HG03280 (cell line): ENCODE data around the gene ZNF841.
"Not testable (repeated sequence)": the region's sequence is repeated elsewhere in the genome, so short reads cannot be mapped to it uniquely, and the experiment has no call there.

ENCODE experiments used
- ATAC-seq: cut with Tn5 transposase; IDR thresholded peaks from one replicate; pipeline ENCODE4 v1.9.1; 2021; ENCODE audit warnings: mild to moderate bottlenecking, moderate library complexity; ENCODE audit not compliant: unreplicated experiment

ZNF841 gene

DNA sequence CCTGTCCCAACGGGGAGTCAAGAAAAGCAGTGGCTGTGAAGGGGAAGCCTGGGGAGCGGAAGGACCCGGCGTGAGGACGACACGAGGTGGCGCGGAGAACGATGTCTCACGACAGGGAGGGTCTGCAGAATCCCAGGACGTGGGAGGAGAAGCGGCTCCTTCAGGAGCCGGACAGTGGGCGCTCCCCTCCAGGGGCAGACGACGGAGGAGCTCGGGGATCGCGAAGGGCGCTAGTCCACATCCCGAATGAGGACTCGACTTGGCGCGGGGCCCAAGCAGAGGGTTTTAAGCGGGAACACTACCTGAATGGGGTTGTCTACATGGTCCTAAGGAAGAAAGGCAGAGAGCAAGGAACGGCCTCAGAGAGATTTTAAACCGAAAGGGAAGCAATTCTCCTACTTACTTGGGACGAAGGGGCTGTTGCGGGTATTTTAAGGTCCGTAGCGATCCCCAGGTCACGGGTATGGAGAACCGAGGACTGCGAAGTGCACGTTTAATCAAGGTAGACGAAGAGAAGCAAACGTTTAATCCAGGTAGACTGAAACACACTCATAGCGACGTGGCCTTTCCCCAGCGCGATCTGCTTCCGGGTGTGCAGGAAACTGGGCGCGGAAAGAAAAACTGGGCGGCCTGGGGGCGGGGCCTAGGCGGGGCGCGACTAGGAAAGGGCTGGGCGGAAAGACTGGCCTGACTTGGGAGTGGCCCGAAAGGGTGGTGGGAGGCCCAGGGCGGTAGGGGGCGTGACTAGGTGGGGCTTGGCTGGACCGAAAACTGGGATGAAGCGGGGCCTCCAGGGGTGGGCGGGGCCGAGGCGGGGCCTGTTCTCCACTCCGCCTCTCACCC is at the start of gene ZNF841:
Gene ZNF841, minus strand, starts transcription at position 594 of the 843 bp plus-strand sequence. CDS start 10,964 bp downstream, outside the sequence.
- peak; percentile 44 for ATAC-seq

- no peak for ATAC-seq
Measured at GRCh38 chr19:52142001-52142595, 46.5 kb upstream of the ZNF841 start.

DNA sequence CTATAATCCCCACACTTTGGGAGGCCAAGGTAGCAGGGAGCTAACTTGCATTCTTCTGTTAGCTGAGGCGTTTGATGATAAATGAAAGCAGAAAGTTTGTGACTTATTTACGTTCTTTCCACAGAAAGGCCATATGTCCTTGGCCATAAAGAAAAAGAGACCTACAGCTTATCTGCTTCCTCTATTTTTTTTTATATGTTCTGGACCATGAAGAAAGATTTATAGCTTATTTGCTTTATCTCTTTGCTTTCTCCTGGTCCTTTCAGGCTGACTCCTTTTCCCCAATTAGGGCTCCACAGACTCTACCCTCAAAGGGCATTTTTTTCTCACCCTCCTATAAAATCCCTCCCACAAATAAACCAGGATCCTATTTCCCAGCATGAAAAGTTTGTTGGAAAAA is 45.6 kb upstream of the ZNF841 start:
- ATAC-seq, result no peak

DNA sequence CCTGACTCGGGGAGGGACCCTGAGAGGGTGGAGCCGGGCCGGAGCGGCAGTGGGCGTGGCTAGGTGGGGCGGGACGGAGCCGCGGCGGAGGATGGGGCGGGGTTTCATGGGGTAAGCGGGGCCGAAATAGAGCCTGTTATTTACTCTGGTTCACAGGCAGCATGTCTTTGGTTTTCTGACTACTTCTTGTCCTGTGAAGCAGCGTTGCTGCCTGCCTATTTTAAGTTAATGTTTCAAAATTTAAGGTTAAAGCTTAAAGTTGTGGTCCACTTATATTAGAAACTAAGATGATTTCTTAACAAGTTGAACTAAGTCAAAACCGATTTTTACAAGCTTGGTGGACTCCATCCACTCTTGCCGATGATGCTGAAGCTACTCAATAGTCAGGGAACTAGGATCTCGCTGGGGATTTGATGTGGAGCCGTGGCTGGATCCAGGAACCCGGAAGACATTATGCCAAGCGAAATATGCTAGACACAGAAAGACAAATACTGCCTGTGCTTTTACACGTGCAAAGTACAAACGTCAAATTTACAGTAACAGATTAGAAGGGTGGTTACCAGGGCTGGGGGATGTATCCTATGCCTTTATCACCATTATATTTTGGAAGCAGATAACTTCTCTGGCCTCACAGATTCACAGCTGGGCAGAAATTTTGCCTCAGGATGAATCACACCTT is 44.6 kb upstream of the ZNF841 start:
- peak; percentile 98 for ATAC-seq

DNA sequence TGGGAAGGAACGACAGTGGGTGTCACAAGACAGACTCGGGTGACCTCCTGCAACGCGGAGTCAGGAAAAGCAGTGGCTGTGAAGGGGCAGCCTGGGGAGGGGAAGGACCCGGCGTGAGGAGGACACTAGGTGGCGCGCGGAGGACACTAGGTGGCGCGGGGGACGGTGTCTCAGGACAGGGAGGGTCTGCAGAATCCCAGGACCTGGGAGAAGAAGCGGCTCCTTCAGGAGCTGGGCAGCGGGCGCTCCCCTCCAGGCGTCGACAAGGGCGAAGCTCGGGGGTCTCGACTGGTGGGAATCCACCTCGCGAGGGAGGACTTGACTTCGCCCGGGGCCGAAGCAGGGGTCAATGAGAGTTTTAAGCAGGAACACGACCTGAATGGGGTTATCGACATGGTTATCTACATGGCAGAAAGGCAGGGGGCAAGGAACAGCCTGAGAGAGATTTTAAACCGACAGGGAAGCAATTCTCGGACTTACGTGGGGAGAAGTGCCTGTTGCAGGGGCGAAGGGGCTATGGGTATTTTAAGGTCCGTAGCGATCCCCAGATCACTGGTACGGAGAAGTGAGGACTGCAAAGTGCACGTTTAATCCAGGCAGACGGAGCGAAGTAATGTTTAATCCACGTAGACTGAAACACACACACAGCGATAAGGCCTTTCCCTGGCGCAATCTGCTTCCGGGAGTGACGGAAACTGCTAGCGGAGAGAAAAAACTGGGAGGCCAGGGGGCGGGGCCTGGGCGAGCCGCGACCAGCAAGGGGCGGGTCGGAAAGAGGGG is 43.9 kb upstream of the ZNF841 start, which contains the start of gene ZNF616:
Gene ZNF616, minus strand, starts transcription at position 687 of the 780 bp plus-strand sequence. CDS start 9,426 bp downstream, outside the sequence.
- peak; percentile 59 for ATAC-seq

DNA sequence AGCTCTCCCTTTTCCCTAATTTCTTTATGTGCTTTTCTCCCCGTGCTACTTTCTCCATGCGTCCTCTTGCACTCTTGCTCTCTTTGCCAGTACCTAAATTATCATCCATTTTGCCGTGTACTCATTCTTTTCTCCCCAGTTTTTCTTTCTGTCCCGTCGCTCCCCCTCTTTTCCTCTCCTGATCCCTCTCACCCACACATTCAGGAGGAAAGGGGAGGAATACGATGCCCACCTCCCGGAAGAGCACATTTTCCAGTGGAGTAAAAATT is 43.4 kb upstream of the ZNF841 start:
- ATAC-seq, result no peak

DNA sequence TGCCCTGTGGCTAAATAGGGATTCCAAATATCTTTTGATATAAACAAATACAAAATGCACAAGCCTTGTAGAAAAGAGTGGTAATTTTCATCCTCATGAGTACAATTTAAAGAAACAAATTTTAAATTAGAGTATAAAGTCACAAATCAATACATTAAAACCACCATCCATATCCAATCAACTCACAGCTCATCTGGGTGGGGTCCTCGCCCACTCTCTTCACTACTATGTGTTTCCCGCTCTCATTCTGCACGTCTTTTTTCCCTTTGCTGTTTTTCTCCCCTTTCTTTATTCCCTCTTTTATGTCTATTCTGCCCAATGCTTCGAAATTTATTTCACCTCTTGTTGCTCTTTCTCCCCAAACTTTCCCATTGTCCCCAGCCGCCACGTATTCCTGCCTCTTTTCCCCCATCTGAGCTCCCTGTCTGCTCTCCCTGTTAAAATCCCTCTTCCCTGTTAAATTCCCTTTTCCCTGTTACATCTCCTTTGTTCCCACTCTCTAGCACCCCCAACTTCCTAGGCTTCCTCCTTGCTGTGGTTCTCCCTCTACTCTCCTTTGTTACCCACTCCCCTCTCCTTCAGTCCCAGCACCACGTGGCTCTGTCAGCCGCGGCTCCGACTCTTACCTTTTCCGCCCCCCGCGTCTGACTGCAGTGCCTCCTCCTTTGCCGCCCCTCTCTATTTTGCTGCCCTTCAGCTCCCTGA is 42.9 kb upstream of the ZNF841 start:
- no peak for ATAC-seq

- ATAC-seq, result no peak
Measured at GRCh38 chr19:52120286-52120685, 24.7 kb upstream of the ZNF841 start.

DNA sequence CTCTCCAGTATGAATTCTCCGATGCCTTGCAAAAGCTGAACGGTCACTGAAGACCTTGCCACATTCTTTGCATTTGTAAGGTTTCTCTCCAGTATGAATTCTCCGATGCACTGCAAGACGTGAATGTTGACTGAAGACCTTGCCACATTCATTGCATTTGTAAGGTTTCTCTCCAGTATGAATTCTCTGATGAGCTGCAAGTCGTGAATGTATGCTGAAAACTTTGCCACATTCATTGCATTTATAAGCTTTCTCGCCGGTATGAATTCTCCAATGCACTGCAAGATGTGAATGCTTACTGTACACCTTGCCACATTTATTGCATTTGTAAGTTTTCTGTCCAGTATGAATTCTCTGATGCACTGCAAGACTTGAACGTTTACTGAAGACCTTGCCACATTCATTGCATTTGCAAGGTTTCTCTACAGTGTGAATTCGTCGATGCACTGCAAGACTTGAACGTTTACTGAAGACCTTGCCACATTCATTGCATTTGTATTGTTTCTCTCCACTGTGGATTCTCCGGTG is 20.0 kb upstream of the ZNF841 start:
- no peak for ATAC-seq

- no peak for ATAC-seq
Measured at GRCh38 chr19:52114691-52115090, 19.1 kb upstream of the ZNF841 start.

DNA sequence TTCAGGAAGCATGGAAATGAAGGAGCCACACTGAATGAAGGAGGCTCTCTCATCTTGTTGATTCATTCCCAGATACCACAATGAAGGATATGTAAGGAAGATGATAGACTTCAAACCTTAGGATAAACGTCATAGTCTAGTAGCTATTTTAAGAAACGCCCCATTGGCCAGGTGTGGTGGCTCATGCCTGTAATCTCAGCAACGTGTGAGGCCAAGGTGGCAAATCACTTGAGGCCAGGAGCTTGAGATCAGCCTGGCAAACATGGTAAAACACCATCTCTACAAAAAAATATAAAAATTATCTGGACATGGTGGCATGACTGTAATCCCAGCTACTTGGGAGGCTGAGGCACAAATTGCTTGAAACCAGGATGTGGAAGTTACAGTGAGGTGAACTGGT is 17.1 kb upstream of the ZNF841 start:
- ATAC-seq, result no peak

DNA sequence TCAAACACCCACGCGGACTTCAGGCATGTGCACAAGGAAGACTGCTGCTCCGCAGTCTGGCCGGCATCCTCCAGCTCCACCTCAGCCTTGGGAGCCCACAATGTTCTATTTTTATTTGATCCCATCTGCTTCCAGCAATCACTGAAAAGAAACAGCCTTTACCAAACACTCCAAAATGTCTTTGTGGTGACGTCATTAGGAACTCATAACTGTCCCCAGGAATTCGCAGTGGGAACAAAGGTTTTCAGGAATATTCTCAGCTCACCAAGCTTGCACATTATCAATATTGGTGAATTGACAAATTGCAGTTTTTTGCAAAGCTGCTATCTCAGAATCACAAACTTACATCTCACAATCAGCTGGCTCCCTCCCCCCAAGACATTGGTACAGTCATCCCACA is 15.2 kb upstream of the ZNF841 start:
- no peak for ATAC-seq

DNA sequence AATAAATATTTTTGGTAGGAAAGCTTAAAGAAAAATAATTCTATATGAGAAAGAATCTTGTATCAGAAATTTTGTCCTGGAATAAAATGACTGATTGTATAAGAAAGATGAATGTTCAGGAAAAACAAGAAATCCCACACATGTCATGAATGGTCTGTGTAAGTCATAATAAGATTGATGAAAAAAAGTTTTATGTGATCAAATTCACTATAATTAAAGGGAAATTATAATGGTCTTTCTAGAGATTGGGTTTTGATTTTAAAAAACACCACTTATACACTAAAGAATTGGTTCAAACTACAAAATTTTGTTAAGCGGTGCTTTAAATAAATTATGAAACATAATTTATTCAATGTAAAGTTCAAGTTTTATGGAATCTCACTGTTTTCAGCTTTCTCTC is 7.2 kb upstream of the ZNF841 start:
- no peak for ATAC-seq

DNA sequence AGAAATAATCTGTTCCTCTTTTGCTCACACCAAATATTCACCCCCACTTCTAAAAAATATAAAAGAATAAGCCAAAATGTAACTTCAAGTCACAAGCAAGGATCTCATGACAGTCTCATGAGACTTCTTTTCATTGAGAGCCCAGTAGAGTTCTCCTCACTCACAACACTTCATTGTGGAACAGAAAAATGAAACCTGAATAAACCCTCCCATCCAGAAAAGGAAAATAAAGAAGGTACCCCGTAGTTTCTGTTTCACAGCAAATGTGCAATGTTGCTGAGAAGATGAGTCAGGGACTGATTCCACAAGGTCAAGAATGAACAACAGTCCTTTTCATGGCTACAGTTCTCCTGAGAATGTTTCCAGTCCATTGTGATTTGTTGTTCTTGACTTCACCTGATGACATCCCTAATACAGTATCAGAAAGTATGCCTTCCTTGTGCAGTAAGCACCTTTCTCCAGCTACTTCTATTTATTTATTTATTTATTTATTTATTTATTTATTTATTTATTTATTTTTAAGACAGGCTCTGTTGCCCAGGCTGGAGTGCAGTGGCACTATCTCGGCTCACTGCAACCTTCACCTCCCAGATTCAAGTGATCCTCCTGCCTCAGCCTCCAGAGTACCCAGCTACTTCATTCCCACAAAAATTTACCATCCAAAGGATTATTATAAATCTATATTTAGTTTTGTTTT is 6.4 kb upstream of the ZNF841 start:
- ATAC-seq, result no peak

GRCh38 chr19:52099497-52100138 is 4.1 kb upstream of the ZNF841 start:
- ATAC-seq, result no peak

- ATAC-seq, result not testable (repeated sequence)
Measured at GRCh38 chr19:52096416-52096815, 851 bp upstream of the ZNF841 start.

DNA sequence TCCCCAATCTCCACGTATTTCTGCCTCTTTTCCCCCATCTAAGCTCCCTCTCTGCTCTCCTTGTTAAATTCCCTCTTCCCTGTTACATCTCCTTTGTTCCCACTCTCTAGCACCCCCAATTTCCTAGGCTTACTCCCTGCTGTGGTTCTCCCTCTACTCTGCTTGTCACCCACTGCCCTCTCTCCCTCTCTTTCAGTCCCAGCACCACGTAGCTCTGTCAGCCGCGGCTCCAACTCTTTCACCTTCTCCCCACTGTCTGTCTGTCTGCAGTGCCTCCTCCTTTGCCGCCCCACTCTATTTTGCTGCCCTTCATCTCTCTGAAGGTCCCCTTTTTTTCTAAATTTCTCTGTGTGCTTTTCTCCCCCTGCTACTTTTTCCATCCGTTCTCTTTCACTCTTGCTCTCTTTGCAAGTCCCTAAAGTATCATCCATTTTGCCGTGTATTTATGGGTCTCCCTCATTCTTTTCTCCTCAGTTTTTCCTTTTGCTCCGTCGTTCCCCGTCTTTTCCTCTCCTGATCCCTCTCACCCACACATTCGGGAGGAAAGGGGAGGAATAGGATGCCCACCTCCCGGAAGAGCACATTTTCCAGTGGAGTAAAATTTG is 937 bp downstream of the ZNF841 start:
- ATAC-seq, result no peak

DNA sequence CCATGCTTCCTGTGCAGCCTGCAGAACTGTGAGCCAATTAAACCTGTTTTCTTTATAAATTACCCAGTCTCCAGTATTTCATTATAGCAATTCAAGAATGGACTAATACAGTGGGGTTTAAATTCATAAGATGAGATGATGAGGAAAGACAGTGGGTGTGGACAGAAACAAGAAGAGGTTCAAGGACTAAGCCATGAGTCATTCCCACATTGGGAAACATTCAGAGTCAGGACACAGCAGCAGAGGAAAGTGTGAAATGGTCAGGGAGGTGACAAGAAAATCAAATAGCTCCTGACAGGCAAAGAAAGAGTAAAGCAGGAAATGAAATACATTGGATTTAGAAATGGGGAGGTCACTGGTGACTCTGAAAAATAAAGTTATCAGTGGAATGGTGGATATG is 9.1 kb downstream of the ZNF841 start:
- no peak for ATAC-seq

DNA sequence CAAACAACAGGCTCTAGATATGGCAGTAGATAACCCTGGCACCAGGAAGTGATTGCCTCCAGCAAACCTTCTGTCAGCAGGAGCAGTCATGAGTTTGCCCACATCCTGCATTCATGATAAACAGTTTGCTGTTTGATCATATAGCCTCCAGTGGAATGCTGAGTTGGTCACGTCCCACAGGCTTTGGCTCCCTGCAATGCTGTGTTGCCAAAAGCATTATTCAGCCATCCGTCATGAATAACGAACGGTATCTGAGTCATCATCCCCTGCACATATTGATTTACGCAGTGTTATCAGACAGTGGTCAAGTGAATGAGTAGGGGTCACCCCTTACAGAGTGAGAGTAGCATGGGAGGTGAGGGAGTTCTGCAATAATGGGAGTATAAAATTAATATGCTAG is 25.1 kb downstream of the ZNF841 start:
- ATAC-seq, result no peak
